Lower leg skin (tissue), 4 donors: ENCODE data around the gene CSRP2. TPM values are rescaled to one million over a fixed set of nuclear protein-coding genes. Genes with fewer than 3 reads are reported as not detected.

Experiments used
- DNase-seq, 2 donors: peaks; one replicate each; pipeline ENCODE4 v3.0.0-alpha.2; 2019; ENCODE audit warnings: low spot score in 2 of 2
- H3K4me3 ChIP-seq: fragments of 200-600 bp; sonication (generic); 2 replicates; pipeline ENCODE4 v1.5.1; 2017; ENCODE audit warnings: mild to moderate bottlenecking, low read depth; ENCODE audit not compliant: poor library complexity, severe bottlenecking
- POLR2A ChIP-seq, 2 donors: fragments of 450-650 bp; IDR thresholded peaks; one replicate each; pipeline ENCODE4 v1.6.1; 2016 to 2017; ENCODE audit warnings: antibody characterized with exemption in 2 of 2, mild to moderate bottlenecking in 1 of 2, moderate library complexity in 1 of 2
- WGBS, 2 donors: methylation state at CpG; one replicate each; pipeline ENCODE4 v1.1.5; 2018; 5-methylcytosine and 5-hydroxymethylcytosine counted together
- intact Hi-C: fragments of 100-400 bp; cut with DNase I; formaldehyde crosslinking; loops from one replicate; pipeline ENCODE4 v1.15.0; 2023; ENCODE audit warnings: low total_unique reads
- total RNA-seq, 4 donors: library from RNA; depleted of rRNA; stranded (reverse); fragments of >200 nt; gene quantifications; one replicate each; pipeline ENCODE4 v1.1.0, GENCODE V29; 2016
- TF ChIP-seq, protein P1 (sequence below), 3 donors: fragments of 450-650 bp; IDR thresholded peaks; one replicate each; pipeline ENCODE4 v1.5.1; 2016; ENCODE audit warnings: antibody characterized with exemption in 3 of 3, mild to moderate bottlenecking in 3 of 3, moderate library complexity in 2 of 3

The CSRP2 gene
- 10 to 100 TPM in 2 of 4 donors, 1 to 10 TPM in 2; 7.2 to 33.2 (median 14.3) TPM for total RNA-seq

DNA sequence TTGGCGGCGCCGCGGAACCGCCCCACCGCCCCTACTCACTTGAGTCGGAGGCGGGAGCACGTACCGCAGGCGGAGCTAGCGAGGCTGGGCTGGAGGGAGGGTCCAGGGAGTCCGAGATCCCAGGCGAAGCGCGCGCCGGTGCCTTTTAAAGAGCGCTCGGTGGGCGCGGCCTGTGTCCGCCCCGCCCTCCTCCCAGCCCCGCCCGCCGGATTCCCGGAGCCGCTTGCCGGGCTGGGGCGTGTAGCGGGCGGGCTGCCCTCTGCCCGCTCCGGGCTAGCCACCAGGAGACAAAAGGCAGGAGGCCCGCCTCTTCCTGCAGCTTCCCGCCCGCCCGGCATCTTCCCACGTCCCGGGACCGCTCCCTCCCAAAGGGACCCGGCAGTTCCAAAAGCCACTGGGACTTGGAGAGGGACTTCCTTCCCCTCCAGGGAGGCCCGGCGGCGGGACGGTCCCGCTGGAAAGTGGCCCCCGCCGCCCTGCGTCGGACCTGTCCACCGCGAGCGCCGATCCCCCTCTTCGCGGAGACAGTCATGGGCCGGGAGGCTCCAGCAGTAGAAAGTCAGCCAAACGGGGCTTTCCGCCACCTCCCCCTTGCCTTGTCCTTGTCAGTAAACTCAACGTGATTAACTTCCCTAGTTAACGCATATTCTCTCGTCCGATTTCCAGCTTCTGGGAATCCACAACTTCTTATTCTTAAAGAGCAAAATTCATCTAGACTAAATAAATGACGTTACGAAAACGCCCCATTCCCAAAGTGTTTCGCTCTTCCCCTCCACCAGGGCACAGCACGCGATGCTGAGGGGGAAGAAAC lies at the start of gene CSRP2:
Gene CSRP2 (minus strand): TSS at position 121 of the 811 bp plus-strand sequence. CDS start 12,759 bp downstream, outside the sequence.
- peak; percentile 85 to 97 for DNase-seq
- intact Hi-C loops: no loop called here
- WGBS, 2 donors: 2% methylated on average over 57 to 69 of the region's 71 CpGs
- H3K4me3 ChIP-seq: peak within 1 kb of the TSS; percentile 64
- TF ChIP-seq, protein P1, sequence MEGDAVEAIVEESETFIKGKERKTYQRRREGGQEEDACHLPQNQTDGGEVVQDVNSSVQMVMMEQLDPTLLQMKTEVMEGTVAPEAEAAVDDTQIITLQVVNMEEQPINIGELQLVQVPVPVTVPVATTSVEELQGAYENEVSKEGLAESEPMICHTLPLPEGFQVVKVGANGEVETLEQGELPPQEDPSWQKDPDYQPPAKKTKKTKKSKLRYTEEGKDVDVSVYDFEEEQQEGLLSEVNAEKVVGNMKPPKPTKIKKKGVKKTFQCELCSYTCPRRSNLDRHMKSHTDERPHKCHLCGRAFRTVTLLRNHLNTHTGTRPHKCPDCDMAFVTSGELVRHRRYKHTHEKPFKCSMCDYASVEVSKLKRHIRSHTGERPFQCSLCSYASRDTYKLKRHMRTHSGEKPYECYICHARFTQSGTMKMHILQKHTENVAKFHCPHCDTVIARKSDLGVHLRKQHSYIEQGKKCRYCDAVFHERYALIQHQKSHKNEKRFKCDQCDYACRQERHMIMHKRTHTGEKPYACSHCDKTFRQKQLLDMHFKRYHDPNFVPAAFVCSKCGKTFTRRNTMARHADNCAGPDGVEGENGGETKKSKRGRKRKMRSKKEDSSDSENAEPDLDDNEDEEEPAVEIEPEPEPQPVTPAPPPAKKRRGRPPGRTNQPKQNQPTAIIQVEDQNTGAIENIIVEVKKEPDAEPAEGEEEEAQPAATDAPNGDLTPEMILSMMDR (IDR thresholded peaks at IDR 0.05): no peak
- peak in 1 of 2 donors; percentile 4 for TF ChIP-seq POLR2A (IDR thresholded peaks at IDR 0.05)

DNA sequence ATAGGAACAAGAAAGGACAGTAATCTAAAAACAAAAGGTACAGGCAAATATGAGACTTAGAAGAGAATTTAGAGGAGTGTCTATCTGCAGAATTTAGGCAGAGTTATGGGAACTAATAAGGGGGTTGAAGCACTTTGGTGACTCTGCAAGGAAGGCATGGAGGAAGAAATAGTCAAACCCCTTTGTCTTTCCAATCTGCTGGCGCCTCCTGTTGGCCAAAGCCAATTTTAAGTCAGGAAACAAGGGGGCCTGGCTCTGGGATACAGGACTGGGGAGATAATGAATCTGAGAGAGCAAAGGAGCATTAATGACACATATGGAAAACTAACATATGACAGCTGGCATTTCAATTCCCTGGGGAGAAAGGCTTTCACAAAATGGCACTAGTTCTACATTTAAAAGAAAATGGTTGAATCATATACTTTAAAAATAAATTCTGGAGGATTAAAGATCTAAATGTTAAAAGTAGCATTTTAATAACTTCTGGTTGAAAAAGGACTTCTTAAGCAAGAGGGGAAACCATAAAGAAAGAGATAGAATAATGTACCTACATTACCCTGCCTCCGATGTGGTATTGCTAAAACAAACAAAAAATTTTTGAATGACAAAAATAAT lies 48.5 kb upstream of the CSRP2 start:
- TF ChIP-seq, protein P1 (IDR thresholded peaks at IDR 0.05): no peak
- no peak for TF ChIP-seq POLR2A (IDR thresholded peaks at IDR 0.05)
- 66 to 80% methylated on average over 2 of the region's 2 CpGs for WGBS, 2 donors
- DNase-seq: no peak
- no peak overlapping the region for H3K4me3 ChIP-seq
- intact Hi-C loops: no loop called here

DNA sequence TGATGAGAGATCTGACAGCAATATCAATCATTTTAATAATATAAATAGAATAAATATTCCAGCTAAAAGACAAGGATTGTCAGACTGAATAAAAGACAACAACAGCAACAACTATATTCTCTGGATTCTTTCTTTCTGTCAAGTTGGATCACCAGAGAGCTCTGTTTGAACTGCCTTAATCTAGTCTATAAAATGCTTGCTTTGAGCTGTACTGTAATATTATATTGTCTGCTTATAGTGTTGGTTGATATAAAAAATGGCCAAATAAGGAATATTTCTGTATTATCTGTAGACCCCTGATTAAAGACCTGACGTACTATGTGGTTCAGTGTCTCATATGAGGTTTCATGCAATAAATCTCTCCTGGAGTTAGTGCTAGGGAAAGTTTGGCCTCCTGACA lies 46.3 kb upstream of the CSRP2 start:
- 88% methylated on average over 1 of the region's 1 CpG for WGBS, 2 donors
- TF ChIP-seq POLR2A (IDR thresholded peaks at IDR 0.05): no peak
- DNase-seq: no peak
- intact Hi-C loops: no loop called here
- H3K4me3 ChIP-seq: no peak overlapping the region

DNA sequence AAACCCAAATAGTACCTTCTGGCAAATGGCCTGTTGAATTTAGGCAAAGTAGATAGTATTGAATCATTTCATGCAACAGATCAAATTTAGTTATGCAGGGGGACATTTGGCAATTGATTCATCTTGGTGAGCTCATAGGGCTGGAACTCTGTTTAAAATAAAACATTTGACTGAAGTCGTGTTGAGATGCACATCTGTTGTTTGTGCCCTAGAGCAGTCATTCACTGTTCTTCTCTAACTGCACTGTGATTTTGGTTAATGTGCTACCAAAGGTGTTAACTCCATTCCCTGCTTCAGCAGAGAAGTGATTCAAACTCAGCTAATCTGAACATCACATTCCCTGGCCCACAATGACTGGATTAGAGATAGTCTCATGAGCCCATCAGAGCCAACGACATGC lies 44.0 kb upstream of the CSRP2 start:
- WGBS, 2 donors: 47 to 55% methylated on average over 2 of the region's 2 CpGs
- no peak for DNase-seq
- intact Hi-C loops: no loop called here
- no peak overlapping the region for H3K4me3 ChIP-seq
- TF ChIP-seq, protein P1 (IDR thresholded peaks at IDR 0.05): no peak
- no peak for TF ChIP-seq POLR2A (IDR thresholded peaks at IDR 0.05)

DNA sequence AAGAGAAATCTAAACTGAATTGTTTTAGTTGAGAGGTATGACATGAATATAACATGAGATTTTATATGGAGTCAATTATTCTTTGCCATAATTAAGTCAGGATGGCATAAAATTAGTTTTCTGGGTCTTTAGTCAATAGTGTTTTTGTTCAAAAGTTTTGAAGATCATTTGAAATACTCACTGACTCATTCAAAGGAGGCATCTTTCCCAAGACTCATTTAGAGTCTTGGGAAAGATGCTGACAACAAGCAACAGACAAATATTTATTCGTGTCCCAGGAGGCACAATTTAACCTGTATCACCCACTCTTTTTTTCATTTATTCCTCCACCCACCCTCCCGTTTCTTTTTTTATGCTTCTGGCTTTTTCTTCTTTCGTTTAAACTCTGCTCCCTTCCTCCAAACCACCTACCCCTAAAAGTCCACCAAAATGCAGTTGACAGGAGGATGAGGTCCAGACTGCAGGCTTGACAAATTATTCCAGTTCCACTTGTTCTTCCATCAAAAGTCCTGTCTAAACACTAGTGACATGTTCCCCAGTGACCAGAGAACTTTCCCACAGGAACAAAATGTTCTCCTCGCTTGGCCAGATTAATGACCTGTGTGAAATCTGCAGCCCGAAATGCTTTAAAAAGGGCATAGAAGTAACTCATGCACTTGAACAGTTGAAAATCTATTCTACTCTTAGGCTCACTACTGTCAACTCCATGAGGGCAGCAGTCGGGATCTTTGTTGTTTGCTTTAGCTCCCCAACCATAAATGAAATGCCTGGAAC lies 43.3 kb upstream of the CSRP2 start:
- no peak overlapping the region for H3K4me3 ChIP-seq
- intact Hi-C loops: no loop called here
- DNase-seq: peak in 1 of 2 donors; percentile 21
- 63 to 72% methylated on average over 6 of the region's 6 CpGs for WGBS, 2 donors
- no peak for TF ChIP-seq POLR2A (IDR thresholded peaks at IDR 0.05)
- TF ChIP-seq, protein P1 (IDR thresholded peaks at IDR 0.05): no peak

DNA sequence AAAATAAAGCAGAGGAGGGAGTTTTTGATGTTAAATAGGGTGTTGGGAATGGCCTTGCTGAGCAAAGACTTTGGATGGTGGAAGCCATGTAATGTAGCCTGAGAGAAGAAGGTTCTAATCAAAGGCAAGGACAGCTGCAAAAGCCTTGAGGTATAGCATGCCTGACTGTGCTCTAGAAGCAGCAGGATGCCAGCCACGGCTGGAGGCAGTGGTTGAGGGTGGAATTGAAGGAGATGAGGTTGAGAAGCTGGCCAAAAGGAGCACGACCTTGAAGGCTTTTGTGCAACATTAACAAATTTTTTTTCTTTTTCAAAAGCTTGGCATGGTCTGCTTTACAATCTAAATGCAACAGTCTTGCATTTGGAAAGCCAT lies 42.3 kb upstream of the CSRP2 start:
- intact Hi-C loops: no loop called here
- WGBS, 2 donors: 68 to 71% methylated on average over 2 of the region's 2 CpGs
- TF ChIP-seq, protein P1 (IDR thresholded peaks at IDR 0.05): no peak
- no peak for TF ChIP-seq POLR2A (IDR thresholded peaks at IDR 0.05)
- no peak for DNase-seq
- H3K4me3 ChIP-seq: no peak overlapping the region
